NCI-H2081 treated with DMSO at 0.1 percent for 48 hours (cell line): ENCODE measurements around the gene TRRAP.
A peak's percentile ranks its signal among the peaks of the same experiment; 100 is the strongest.
"Not testable (repeated sequence)": the region's sequence is repeated elsewhere in the genome, so short reads cannot be mapped to it uniquely, and the experiment has no call there.

ENCODE experiments used
- DNase-seq: peaks from one replicate; lab custom pipeline; 2025; lab: John Stamatoyannopoulos, UW

Gene TRRAP

DNA sequence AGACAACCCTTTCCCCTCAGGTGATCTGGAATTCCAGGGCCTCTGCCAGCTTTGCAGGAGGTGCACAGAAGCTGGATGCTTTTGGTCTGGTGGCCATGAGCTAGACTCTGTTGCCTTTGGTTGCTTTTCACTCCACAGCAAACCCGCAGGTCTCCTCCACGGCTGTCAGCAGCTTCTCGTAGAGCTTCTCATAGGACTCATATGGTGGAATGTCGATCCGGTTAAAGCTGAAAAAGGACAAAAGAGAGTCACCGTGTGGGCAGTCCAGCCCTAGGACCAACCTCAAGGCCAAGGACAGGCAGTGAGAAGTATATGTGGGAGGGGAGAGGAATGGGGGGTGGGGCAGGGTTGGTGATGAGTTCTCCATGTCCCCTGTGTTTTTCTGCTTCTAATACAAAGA is 152.1 kb downstream of the TRRAP start:
- DNase-seq = no peak

DNA sequence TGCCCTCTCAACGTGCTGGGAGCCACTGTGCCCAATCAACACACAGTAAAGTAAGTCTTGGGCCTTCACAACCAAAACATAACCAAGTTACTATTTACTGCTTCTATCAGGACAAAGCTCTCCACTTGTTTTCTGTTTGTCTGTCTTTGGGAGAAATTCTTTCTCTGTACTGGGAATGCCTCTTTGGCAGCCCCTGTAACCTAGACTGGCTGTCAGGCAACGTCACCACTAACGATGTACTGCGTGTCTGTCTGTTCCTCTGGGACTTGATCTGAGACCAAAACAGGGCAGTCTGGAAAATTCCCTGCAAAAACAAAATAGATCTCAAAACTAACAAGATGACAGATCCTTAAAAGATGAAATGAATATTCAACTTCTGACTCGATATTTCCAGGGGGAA is 152.6 kb downstream of the TRRAP start:
- no peak for DNase-seq

GRCh38 chr7:99031496-99031895 is 153.2 kb downstream of the TRRAP start:
- no peak for DNase-seq

DNA sequence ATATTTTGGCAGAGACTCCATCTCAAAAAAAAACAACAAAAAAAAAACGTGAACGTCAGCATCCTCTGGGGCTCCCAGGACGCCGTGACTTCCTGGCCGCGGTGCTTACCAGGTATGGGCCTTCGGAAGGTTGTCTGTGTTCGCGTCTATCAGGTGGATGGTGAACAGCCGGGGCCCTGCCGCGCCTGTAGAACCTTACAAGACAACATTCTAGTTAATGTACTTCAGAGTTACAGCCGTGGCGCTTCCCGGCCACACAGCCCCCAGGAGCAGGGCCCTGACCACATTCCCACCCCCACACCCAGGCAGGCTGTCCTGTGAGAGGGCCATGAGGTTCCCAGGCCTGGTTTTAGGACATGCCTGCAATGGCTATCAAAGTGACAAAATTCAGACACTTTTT is 154.6 kb downstream of the TRRAP start:
- no peak for DNase-seq

GRCh38 chr7:99033765-99034164 is 155.4 kb downstream of the TRRAP start:
- DNase-seq = no peak

DNA sequence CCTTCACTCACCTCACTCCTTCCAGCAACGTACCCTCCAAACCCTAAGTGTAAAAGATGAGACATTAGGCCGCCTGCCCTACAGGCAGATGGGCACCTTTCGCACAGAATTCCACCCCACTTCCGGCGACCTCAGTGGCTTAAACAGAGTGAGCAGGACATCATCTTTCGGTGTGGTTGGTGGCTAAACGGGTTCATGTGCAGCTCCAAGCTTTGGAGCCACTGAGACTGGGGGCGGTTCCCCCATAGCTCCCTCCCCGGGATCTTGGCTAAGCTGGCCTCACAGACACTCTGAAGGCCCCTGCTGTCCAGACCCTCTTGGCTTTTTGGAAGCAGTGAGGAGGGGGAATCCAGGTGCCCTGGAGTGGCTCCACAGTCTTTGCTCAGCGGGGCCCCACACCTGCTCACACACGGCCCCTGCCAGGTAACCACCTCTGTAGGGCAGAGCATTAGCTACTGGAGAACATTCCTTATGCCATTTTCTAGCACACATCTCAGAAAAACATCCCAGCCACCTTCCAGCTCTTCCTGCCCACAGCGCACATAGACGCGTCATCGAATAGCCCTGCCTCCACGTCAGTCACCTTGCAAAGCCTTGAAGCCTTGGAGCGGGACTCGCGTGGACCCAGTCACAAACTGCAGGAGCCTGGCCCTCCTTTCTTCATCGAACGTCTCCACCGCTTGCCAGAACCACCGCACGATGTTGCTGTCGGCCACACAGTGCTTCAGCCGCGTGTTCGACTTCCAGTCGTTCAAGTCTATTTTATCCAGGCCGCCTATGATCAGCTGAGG is 156.8 kb downstream of the TRRAP start:
- DNase-seq = no peak

DNA sequence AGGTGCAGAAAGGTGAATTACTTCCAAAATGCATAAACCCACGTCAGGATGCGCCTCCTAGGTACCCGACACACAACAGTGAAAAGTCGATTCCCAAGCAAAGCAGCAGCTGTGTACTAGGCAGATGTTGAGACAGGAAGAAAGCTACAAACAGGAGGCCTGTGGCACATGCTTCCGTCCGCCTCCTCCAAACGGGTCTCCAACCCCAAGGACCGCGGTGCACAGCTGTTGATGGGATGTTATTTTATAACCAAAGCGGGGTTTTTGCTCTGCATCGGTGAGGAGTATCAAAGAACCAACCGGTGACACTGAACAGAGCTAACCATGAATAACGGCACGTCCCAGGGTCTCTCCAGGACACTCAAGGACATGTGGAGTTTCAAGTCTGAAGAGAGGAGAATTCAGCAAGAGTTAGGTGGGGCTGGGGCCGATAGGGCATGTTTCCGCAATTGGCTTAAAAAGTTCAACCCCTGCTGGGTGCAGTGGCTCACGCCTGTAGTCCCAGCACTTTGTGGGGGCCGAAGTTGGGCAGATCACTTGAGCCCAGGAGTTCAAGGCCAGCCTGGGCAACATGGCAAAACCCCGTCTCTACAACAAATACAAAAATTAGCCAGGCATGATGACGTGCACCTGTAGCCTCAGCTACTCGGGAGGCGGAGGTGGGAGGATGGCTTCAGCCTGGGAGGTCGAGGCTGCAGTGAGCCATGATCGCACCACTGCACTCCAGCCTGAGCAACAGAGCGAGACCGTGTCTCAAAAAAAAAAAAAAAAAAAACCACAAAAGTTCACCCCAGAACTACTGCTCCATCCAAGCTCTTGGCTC is 157.6 kb downstream of the TRRAP start:
- DNase-seq = no peak

GRCh38 chr7:99036546-99037111 is 158.3 kb downstream of the TRRAP start:
- DNase-seq = no peak

- DNase-seq = no peak
These were observed 159.1 kb downstream of the TRRAP start for GRCh38 chr7:99037327-99037940.

GRCh38 chr7:99038086-99038855 is 159.9 kb downstream of the TRRAP start:
- no peak for DNase-seq

- DNase-seq = no peak
These were observed 161.1 kb downstream of the TRRAP start for GRCh38 chr7:99039384-99039891.

- DNase-seq = peak; percentile 14
These were observed 162.0 kb downstream of the TRRAP start for GRCh38 chr7:99040104-99040958.

DNA sequence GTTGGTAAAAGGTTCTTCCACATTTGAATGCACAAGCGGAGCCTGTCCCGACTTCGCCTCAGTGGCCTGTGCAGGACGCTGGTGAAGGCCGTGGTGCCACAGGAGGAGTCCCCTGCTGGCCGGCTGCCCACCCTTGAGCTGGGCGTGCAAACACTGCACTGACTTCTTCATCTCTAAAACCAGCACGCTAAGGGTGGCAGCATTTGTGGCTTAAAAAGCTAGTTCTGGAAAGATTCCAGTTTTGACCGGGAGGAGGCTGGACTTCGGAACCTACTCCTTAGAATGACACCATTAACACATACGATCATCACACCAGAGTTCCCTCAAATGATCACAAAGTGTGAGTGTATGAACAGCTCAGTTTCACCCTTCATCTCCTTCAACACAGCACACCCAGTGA is 163.2 kb downstream of the TRRAP start:
- no peak for DNase-seq

- DNase-seq = no peak
These were observed 164.6 kb downstream of the TRRAP start for GRCh38 chr7:99042957-99043356.

- not testable (repeated sequence) for DNase-seq
These were observed 166.5 kb downstream of the TRRAP start for GRCh38 chr7:99044858-99045257.

GRCh38 chr7:99046262-99046661 is 167.9 kb downstream of the TRRAP start:
- DNase-seq = not testable (repeated sequence)

DNA sequence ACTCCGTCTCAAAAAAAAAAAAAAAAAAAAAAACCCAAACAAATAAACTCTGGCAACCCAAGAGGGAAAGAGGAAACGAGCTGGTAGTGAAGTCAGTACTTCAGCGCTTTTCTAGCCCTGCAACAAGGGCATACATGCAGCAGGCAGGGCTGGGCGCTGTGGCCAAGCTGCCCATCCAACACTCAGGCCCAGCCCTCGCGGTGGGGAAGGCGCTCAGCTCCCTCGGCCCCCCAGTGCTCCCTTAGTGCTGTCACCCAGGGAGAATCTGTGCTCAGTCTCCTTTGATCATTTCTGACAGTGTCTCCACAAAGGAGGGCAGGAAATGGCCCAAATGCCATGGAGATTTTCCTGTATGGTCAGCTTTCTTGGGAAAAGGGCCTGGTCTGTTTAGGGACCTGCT is 168.4 kb downstream of the TRRAP start:
- DNase-seq = no peak

GRCh38 chr7:99047526-99048077 is 169.3 kb downstream of the TRRAP start:
- DNase-seq = no peak

DNA sequence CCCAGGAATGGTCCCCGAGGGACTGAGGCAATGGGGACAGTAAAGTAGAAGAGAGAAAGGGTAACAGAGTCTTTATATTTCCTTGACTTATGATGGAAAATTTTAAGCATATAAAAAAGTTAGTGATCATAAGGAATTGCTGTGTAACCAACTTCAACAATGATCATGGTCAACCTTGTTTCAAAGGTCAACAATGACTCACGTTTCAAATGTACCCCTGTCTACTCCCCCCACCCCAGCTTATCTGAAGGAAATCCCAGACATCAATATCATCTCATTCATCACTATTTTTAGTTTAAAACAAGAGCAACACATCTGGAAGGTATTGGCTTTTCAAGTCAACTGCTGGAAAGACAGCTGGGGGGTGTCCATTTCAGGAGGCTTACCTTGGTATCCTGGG is 172.6 kb downstream of the TRRAP start:
- DNase-seq = no peak

GRCh38 chr7:99054781-99055180 is 176.4 kb downstream of the TRRAP start:
- DNase-seq = no peak
